HEK293T (cell line): ENCODE measurements around the gene CAPN8.

Source experiments
- CTCF ChIA-PET: fragments of 350-600 bp; formaldehyde crosslinking; extraction: SDS; loops from one replicate; lab custom pipeline; 2021; ENCODE audit warnings: antibody characterized with exemption, inconsistent platforms; lab: Yijun Ruan, JAX
- POLR2A ChIA-PET: fragments of 350-600 bp; formaldehyde crosslinking; extraction: SDS; loops from one replicate; lab custom pipeline; 2020; ENCODE audit warnings: antibody characterized with exemption, inconsistent platforms; lab: Yijun Ruan, JAX
- DNase-seq: peaks from one replicate; pipeline ENCODE4 v3.0.0; 2012; ENCODE audit warnings: mixed read lengths; ENCODE audit errors: extremely low spot score
- ARNT ChIP-seq: fragments of 450-650 bp; IDR thresholded peaks from 2 replicates; pipeline ENCODE4 v1.6.1; 2017; ENCODE audit warnings: mild to moderate bottlenecking
- BHLHE40 ChIP-seq: fragments of 450-650 bp; IDR thresholded peaks from 2 replicates; pipeline ENCODE4 v1.6.1; 2016; ENCODE audit warnings: mild to moderate bottlenecking, moderate library complexity, borderline replicate concordance
- CTBP1 ChIP-seq: fragments of 450-650 bp; IDR thresholded peaks from 2 replicates; pipeline ENCODE4 v1.6.1; 2016; ENCODE audit warnings: borderline replicate concordance
- ELF4 ChIP-seq: fragments of 450-650 bp; IDR thresholded peaks from 2 replicates; pipeline ENCODE4 v1.6.1; 2017; ENCODE audit warnings: antibody characterized with exemption
- FOXA1 ChIP-seq: fragments of 450-650 bp; IDR thresholded peaks from 2 replicates; pipeline ENCODE4 v1.6.1; 2016; ENCODE audit warnings: mild to moderate bottlenecking
- FOXK2 ChIP-seq: fragments of 450-650 bp; IDR thresholded peaks from 2 replicates; pipeline ENCODE4 v1.6.1; 2016; ENCODE audit warnings: mild to moderate bottlenecking
- FOXM1 ChIP-seq: fragments of 450-650 bp; IDR thresholded peaks from 2 replicates; pipeline ENCODE4 v1.6.1; 2017; ENCODE audit warnings: mild to moderate bottlenecking, borderline replicate concordance
- HDGF ChIP-seq: fragments of 450-650 bp; IDR thresholded peaks from 2 replicates; pipeline ENCODE4 v1.6.1; 2017; ENCODE audit warnings: antibody characterized with exemption, borderline replicate concordance
- L3MBTL2 ChIP-seq: fragments of 450-650 bp; conservative IDR thresholded peaks from 2 replicates; pipeline ENCODE4 v1.6.1; 2016; ENCODE audit warnings: mild to moderate bottlenecking
- LEF1 ChIP-seq: fragments of 450-650 bp; IDR thresholded peaks from 2 replicates; pipeline ENCODE4 v1.6.1; 2017; ENCODE audit warnings: mild to moderate bottlenecking, borderline replicate concordance
- NFRKB ChIP-seq: fragments of 450-650 bp; IDR thresholded peaks from 2 replicates; pipeline ENCODE4 v1.6.1; 2016; ENCODE audit warnings: mild to moderate bottlenecking, moderate library complexity
- PKNOX1 ChIP-seq: fragments of 450-650 bp; IDR thresholded peaks from 2 replicates; pipeline ENCODE4 v1.6.1; 2016
- SP1 ChIP-seq: fragments of 450-650 bp; IDR thresholded peaks from 2 replicates; pipeline ENCODE4 v1.6.1; 2017
- SUZ12 ChIP-seq: fragments of 450-650 bp; IDR thresholded peaks from 2 replicates; pipeline ENCODE4 v1.6.1; 2016; ENCODE audit warnings: mild to moderate bottlenecking
- TARDBP ChIP-seq: fragments of 450-650 bp; IDR thresholded peaks from 2 replicates; pipeline ENCODE4 v1.6.1; 2016
- ZNF384 ChIP-seq: fragments of 450-650 bp; IDR thresholded peaks from 2 replicates; pipeline ENCODE4 v1.6.1; 2016

CAPN8 gene

DNA sequence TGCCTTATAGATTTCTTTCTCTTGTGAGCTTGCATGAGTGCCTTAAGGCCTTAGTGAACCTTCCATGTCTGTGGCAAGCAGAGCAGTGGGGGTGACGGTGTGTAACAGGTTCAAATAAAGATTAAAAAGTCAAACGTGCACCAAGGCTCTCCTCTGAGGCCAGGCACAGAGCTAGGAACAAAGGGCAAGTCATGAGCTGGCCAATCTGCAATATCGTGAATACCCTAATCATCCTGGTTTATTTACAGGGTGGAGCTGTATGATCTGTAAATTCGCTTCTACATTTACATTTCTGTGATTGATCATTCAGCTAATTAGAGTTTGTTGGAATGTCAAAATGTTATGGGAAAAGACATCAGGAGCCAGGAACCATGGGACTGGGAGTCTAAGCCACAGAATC lies 120.2 kb downstream of the CAPN8 start:
- ChIA-PET CTCF (interaction anchor here (1.5 to 3.8 kb wide), 3 partner anchors 11 to 138 kb away, joined by 3 to 17 read pairs (median 5); no protein-coding TSS in a partner anchor), POLR2A (no interaction called here)
- TF ChIP-seq FOXK2, result no peak
- no peak for TF ChIP-seq HDGF
- TF ChIP-seq SUZ12, result no peak
- no peak for TF ChIP-seq BHLHE40
- TF ChIP-seq LEF1, result no peak
- TF ChIP-seq ELF4, result no peak
- no peak for TF ChIP-seq PKNOX1
- TF ChIP-seq FOXA1, result no peak
- TF ChIP-seq NFRKB, result no peak
- TF ChIP-seq SP1, result no peak
- TF ChIP-seq ARNT, result no peak
- no peak for TF ChIP-seq ZNF384
- no peak for TF ChIP-seq TARDBP
- TF ChIP-seq CTBP1, result no peak
- TF ChIP-seq L3MBTL2, result no peak
- no peak for TF ChIP-seq FOXM1
- no peak for DNase-seq

GRCh38 chr1:223543560-223543959 lies 121.9 kb downstream of the CAPN8 start:
- ChIA-PET CTCF (interaction anchor here (0.5 to 3.8 kb wide), 4 partner anchors 13 to 419 kb away, joined by 3 to 17 read pairs (median 5); no protein-coding TSS in a partner anchor), POLR2A (interaction anchor here (0.6 to 1.7 kb wide), 2 partner anchors 13 to 193 kb away, joined by 3 read pairs; no protein-coding TSS in a partner anchor)
- no peak for TF ChIP-seq L3MBTL2
- TF ChIP-seq NFRKB, result no peak
- TF ChIP-seq PKNOX1, result no peak
- no peak for TF ChIP-seq ELF4
- no peak for TF ChIP-seq SUZ12
- TF ChIP-seq TARDBP, result no peak
- TF ChIP-seq CTBP1, result no peak
- TF ChIP-seq FOXM1, result no peak
- TF ChIP-seq FOXK2, result no peak
- TF ChIP-seq FOXA1, result no peak

DNA sequence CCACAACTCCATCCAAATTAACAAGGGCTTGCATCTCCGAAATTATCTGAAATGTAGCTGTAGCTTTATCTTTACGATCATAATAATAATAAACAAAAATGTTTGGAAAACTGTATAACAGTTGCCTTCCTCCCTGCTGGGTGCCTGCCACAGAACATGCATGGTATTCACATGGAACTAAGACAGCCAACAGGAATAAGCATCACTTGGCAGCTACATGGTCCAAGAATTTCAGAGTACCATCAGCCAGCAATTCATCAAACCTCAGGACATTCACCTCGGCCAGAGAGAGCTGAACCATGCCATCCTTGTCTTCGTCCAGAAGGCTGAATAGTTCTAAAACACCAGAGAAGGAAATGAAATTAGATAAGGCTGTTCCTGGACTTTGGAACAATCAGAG lies 122.7 kb downstream of the CAPN8 start:
- DNase-seq, result no peak
- POLR2A ChIA-PET, result no interaction called here
- CTCF ChIA-PET, result interaction anchor here (0.5 to 3.8 kb wide), 3 partner anchors 14 to 418 kb away, joined by 3 to 17 read pairs (median 6); no protein-coding TSS in a partner anchor

More at GRCh38 chr1:223543560-223543959, 121.9 kb downstream of the CAPN8 start:
- no peak for DNase-seq

GRCh38 chr1:223540485-223541106 lies 124.9 kb downstream of the CAPN8 start:
- ChIA-PET POLR2A (no interaction called here), CTCF (interaction anchor here (0.8 to 1.2 kb wide), 2 partner anchors 14 to 143 kb away, joined by 3 to 4 read pairs; no protein-coding TSS in a partner anchor)
- DNase-seq, result no peak
- no peak for TF ChIP-seq CTBP1
- no peak for TF ChIP-seq ELF4
- no peak for TF ChIP-seq HDGF
- no peak for TF ChIP-seq FOXA1
- TF ChIP-seq ARNT, result no peak
- TF ChIP-seq L3MBTL2, result no peak
- no peak for TF ChIP-seq FOXK2

More for the DNA sequence above, 122.7 kb downstream of the CAPN8 start:
- no peak for TF ChIP-seq FOXM1
- no peak for TF ChIP-seq CTBP1
- no peak for TF ChIP-seq ELF4
- TF ChIP-seq FOXK2, result no peak
- no peak for TF ChIP-seq LEF1
- TF ChIP-seq TARDBP, result no peak
- no peak for TF ChIP-seq ARNT
- TF ChIP-seq ZNF384, result no peak
- TF ChIP-seq FOXA1, result no peak
- TF ChIP-seq BHLHE40, result no peak
- TF ChIP-seq SUZ12, result no peak
- no peak for TF ChIP-seq PKNOX1
- TF ChIP-seq HDGF, result no peak
- TF ChIP-seq L3MBTL2, result no peak

DNA sequence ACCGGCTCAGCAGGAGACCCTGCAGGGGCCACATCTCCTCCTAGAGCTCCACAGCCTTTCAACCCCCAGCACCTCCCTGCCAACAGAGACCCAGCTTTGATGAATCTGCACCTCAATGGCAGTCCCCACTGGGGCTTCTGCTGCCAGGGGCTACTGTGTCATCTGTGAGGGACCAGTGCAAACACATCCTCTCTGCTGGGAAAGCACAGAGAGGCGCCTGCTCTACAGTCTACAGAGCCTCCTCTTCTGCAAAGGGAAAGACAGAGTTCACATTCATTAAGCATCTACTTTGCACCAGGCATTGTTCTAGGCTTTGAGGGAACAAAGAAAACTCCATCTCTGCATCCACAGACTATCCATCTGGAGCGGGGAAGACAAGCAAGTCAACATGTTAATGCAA lies 125.8 kb downstream of the CAPN8 start:
- CTCF ChIA-PET, result no interaction called here
- no peak for DNase-seq
- POLR2A ChIA-PET, result no interaction called here
- TF ChIP-seq PKNOX1 (no peak), FOXA1 (no peak), SP1 (no peak), LEF1 (no peak), CTBP1 (no peak), SUZ12 (no peak), HDGF (no peak), L3MBTL2 (no peak), BHLHE40 (no peak), ARNT (no peak), ELF4 (no peak), NFRKB (no peak), FOXM1 (no peak), FOXK2 (no peak), ZNF384 (no peak), TARDBP (no peak)
